Measurements from ENCODE around the gene VEPH1.

DNA sequence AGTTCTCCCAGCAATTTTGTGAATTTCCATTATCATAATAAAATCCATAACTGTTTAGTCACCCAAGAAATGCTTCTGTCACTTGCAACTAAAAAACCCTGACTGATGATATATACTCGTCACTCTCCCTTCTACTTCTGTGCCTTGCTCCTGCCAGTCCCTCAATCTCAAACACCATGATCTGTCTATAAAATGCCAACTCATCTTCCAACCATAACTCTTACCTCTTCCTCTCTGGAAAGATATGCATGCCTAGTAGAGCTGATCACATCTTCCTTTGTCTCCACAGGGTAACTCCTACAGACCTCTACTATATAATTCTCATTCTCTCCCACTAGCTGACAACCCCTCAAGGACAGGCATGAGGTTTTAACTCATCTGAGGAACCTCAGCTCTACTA lies 5.2 kb upstream of the VEPH1 start:
- TF ChIP-seq CTCF (IDR thresholded peaks at IDR 0.05), result no peak
- TF ChIP-seq POLR2A (IDR thresholded peaks at IDR 0.05), result no peak

Data from Peyer's patch (tissue), 4 donors.